Activated CD8-positive, alpha-beta memory T cell treated with anti-CD3 and anti-CD28 coated beads, Interleukin-2, amount 50 U/mL, for 1 hour (primary cell): ENCODE measurements around the gene RASSF1.

Experiments
- DNase-seq: peaks from one replicate; pipeline ENCODE4 v3.0.0-alpha.2; 2020; ENCODE audit errors: extremely low read depth

RASSF1 gene

GRCh38 chr3:50342813-50343633 lies 2.4 kb upstream of the RASSF1 start:
- no peak for DNase-seq

GRCh38 chr3:50341996-50342650 lies 1.5 kb upstream of the RASSF1 start:
- no peak for DNase-seq

GRCh38 chr3:50341537-50341936 lies 901 bp upstream of the RASSF1 start:
- DNase-seq: no peak

GRCh38 chr3:50340147-50340447 lies 539 bp downstream of the RASSF1 start:
- no peak for DNase-seq

GRCh38 chr3:50339485-50340146 lies 1.0 kb downstream of the RASSF1 start:
- DNase-seq: no peak

- no peak for DNase-seq
Observed at GRCh38 chr3:50338965-50339364, 1.7 kb downstream of the RASSF1 start.

- DNase-seq: peak; percentile 84
Observed at GRCh38 chr3:50337175-50337861, 3.3 kb downstream of the RASSF1 start.

- no peak for DNase-seq
Observed at GRCh38 chr3:50336452-50337174, 4.0 kb downstream of the RASSF1 start.

GRCh38 chr3:50334339-50335075 lies 6.1 kb downstream of the RASSF1 start:
- DNase-seq: no peak

GRCh38 chr3:50333744-50334328 lies 6.8 kb downstream of the RASSF1 start:
- DNase-seq: no peak

GRCh38 chr3:50331364-50331907 lies 9.2 kb downstream of the RASSF1 start:
- DNase-seq: no peak

- no peak for DNase-seq
Observed at GRCh38 chr3:50330330-50330729, 10.3 kb downstream of the RASSF1 start.

GRCh38 chr3:50327943-50328691 lies 12.5 kb downstream of the RASSF1 start, which contains the start of gene TUSC2:
TSS of gene TUSC2 (minus strand) at chr3:50328223. CDS start at chr3:50328099, 124 bp downstream.
- DNase-seq: peak; percentile 90

GRCh38 chr3:50327129-50327528 lies 13.5 kb downstream of the RASSF1 start:
- DNase-seq: no peak

GRCh38 chr3:50326182-50326541 lies 14.5 kb downstream of the RASSF1 start:
- no peak for DNase-seq

GRCh38 chr3:50325497-50326181 lies 15.0 kb downstream of the RASSF1 start:
- no peak for DNase-seq

- no peak for DNase-seq
Observed at GRCh38 chr3:50325113-50325480, 15.5 kb downstream of the RASSF1 start.

GRCh38 chr3:50324351-50325112 lies 16.1 kb downstream of the RASSF1 start:
- DNase-seq: no peak
